Mucosa of stomach (tissue), 1 donor: ENCODE measurements around the gene SLC38A3.

Experiments
- H3K27me3 ChIP-seq: one replicate; pipeline ENCODE4 v1.7.0; 2013; ENCODE audit warnings: mild to moderate bottlenecking, low read length; ENCODE audit not compliant: control insufficient read depth, insufficient read depth
- H3K36me3 ChIP-seq: one replicate; pipeline ENCODE4 v1.7.0; 2013; ENCODE audit warnings: low read length; ENCODE audit not compliant: control insufficient read depth, insufficient read depth
- H3K4me1 ChIP-seq: one replicate; pipeline ENCODE4 v1.7.0; 2013; ENCODE audit warnings: mild to moderate bottlenecking, low read length; ENCODE audit not compliant: control insufficient read depth, insufficient read depth
- H3K4me3 ChIP-seq: one replicate; pipeline ENCODE4 v1.7.0; 2013; ENCODE audit warnings: low read length
- H3K9ac ChIP-seq: one replicate; pipeline ENCODE4 v1.7.0; 2013; ENCODE audit warnings: mild to moderate bottlenecking, low read length, moderate library complexity
- H3K9me3 ChIP-seq: one replicate; pipeline ENCODE4 v1.7.0; 2013; ENCODE audit warnings: mild to moderate bottlenecking, low read length, moderate library complexity; ENCODE audit not compliant: control insufficient read depth
- donor health status: Pancreatic carcinoma.

SLC38A3 gene

GRCh38 chr3:50185230-50185629 is 19.8 kb upstream of the SLC38A3 start:
- Histone ChIP-seq H3K4me1 (peaks cover 11% of the 10 kb centered on the region), H3K9me3 (no peaks in the 10 kb centered on the region)

GRCh38 chr3:50186096-50186495 is 19.0 kb upstream of the SLC38A3 start:
- H3K36me3 ChIP-seq: peaks cover 20% of the 10 kb centered on the region
- H3K9me3 ChIP-seq: no peaks in the 10 kb centered on the region
- H3K27me3 ChIP-seq: no peaks in the 10 kb centered on the region
- H3K9ac ChIP-seq: no peak overlapping the region
- H3K4me3 ChIP-seq: no peak overlapping the region
- H3K4me1 ChIP-seq: peaks cover 8% of the 10 kb centered on the region

More at GRCh38 chr3:50185230-50185629, 19.8 kb upstream of the SLC38A3 start:
- Histone ChIP-seq H3K9ac (no peak overlapping the region), H3K4me3 (no peak overlapping the region), H3K36me3 (peaks cover 20% of the 10 kb centered on the region), H3K27me3 (no peaks in the 10 kb centered on the region)

GRCh38 chr3:50187750-50188149 is 17.3 kb upstream of the SLC38A3 start:
- H3K27me3 ChIP-seq: peaks cover 2% of the 10 kb centered on the region
- H3K36me3 ChIP-seq: peaks cover 13% of the 10 kb centered on the region
- H3K4me1 ChIP-seq: peaks cover 8% of the 10 kb centered on the region
- no peaks in the 10 kb centered on the region for H3K9me3 ChIP-seq
- H3K4me3 ChIP-seq: no peak overlapping the region
- H3K9ac ChIP-seq: no peak overlapping the region

- Histone ChIP-seq H3K4me3 (no peak overlapping the region), H3K27me3 (peaks cover 17% of the 10 kb centered on the region), H3K9me3 (no peaks in the 10 kb centered on the region), H3K36me3 (peaks cover 13% of the 10 kb centered on the region), H3K9ac (no peak overlapping the region), H3K4me1 (peaks cover 8% of the 10 kb centered on the region)
These were observed 15.8 kb upstream of the SLC38A3 start for GRCh38 chr3:50189274-50189673.

GRCh38 chr3:50189989-50190388 is 15.1 kb upstream of the SLC38A3 start:
- no peak overlapping the region for H3K4me3 ChIP-seq
- H3K9ac ChIP-seq: no peak overlapping the region
- peaks cover 8% of the 10 kb centered on the region for H3K4me1 ChIP-seq
- H3K9me3 ChIP-seq: no peaks in the 10 kb centered on the region
- H3K27me3 ChIP-seq: peaks cover 22% of the 10 kb centered on the region
- peaks cover 13% of the 10 kb centered on the region for H3K36me3 ChIP-seq

GRCh38 chr3:50190936-50191660 is 14.0 kb upstream of the SLC38A3 start, which contains the start of gene GNAT1:
GNAT1 (plus strand) TSS chr3:50191610; CDS start chr3:50191726, 116 bp downstream.
- Histone ChIP-seq H3K9me3 (no peaks in the 10 kb centered on the region), H3K36me3 (peaks cover 7% of the 10 kb centered on the region), H3K4me1 (peaks cover 18% of the 10 kb centered on the region), H3K27me3 (peaks cover 33% of the 10 kb centered on the region), H3K4me3 (no peak within 1 kb of the TSS), H3K9ac (no peak within 1 kb of the TSS)

- H3K9ac ChIP-seq: no peak overlapping the region
- H3K36me3 ChIP-seq: no peaks in the 10 kb centered on the region
- H3K9me3 ChIP-seq: no peaks in the 10 kb centered on the region
- peaks cover 33% of the 10 kb centered on the region for H3K27me3 ChIP-seq
- H3K4me1 ChIP-seq: peaks cover 18% of the 10 kb centered on the region
- no peak overlapping the region for H3K4me3 ChIP-seq
These were observed 12.9 kb upstream of the SLC38A3 start for GRCh38 chr3:50192124-50192523.

GRCh38 chr3:50192689-50193141 is 12.4 kb upstream of the SLC38A3 start:
- no peak overlapping the region for H3K4me3 ChIP-seq
- H3K27me3 ChIP-seq: peaks cover 33% of the 10 kb centered on the region
- peaks cover 18% of the 10 kb centered on the region for H3K4me1 ChIP-seq
- no peak overlapping the region for H3K9ac ChIP-seq
- no peaks in the 10 kb centered on the region for H3K36me3 ChIP-seq
- no peaks in the 10 kb centered on the region for H3K9me3 ChIP-seq

- Histone ChIP-seq H3K27me3 (peaks cover 33% of the 10 kb centered on the region), H3K9ac (no peak overlapping the region), H3K4me1 (peaks cover 18% of the 10 kb centered on the region), H3K36me3 (no peaks in the 10 kb centered on the region), H3K9me3 (no peaks in the 10 kb centered on the region), H3K4me3 (no peak overlapping the region)
These were observed 11.8 kb upstream of the SLC38A3 start for GRCh38 chr3:50193286-50193685.

GRCh38 chr3:50193746-50194127 is 11.3 kb upstream of the SLC38A3 start:
- Histone ChIP-seq H3K4me3 (no peak overlapping the region), H3K27me3 (peaks cover 33% of the 10 kb centered on the region)

GRCh38 chr3:50194128-50194902 is 10.8 kb upstream of the SLC38A3 start:
- no peaks in the 10 kb centered on the region for H3K9me3 ChIP-seq
- peaks cover 10% of the 10 kb centered on the region for H3K4me1 ChIP-seq
- H3K9ac ChIP-seq: no peak overlapping the region
- H3K4me3 ChIP-seq: no peak overlapping the region
- H3K27me3 ChIP-seq: peaks cover 35% of the 10 kb centered on the region
- H3K36me3 ChIP-seq: no peaks in the 10 kb centered on the region

More at GRCh38 chr3:50193746-50194127, 11.3 kb upstream of the SLC38A3 start:
- no peak overlapping the region for H3K9ac ChIP-seq
- H3K9me3 ChIP-seq: no peaks in the 10 kb centered on the region
- H3K4me1 ChIP-seq: peaks cover 16% of the 10 kb centered on the region
- no peaks in the 10 kb centered on the region for H3K36me3 ChIP-seq

- Histone ChIP-seq H3K27me3 (peaks cover 36% of the 10 kb centered on the region), H3K9ac (no peak overlapping the region), H3K4me3 (no peak overlapping the region), H3K36me3 (no peaks in the 10 kb centered on the region), H3K4me1 (peaks cover 9% of the 10 kb centered on the region), H3K9me3 (no peaks in the 10 kb centered on the region)
These were observed 10.1 kb upstream of the SLC38A3 start for GRCh38 chr3:50194903-50195500.
